ENCODE measurements around the gene MCM10.
"Not testable (repeated sequence)": the region's sequence is repeated elsewhere in the genome, so short reads cannot be mapped to it uniquely, and the experiment has no call there.

MCM10 gene

GRCh38 chr10:13221572-13221971 lies 60.2 kb downstream of the MCM10 start:
- DNase-seq (ENCODE audit: low spot score) = no peak

GRCh38 chr10:13222151-13222550 lies 60.8 kb downstream of the MCM10 start:
- no peak for DNase-seq (ENCODE audit: low spot score)

GRCh38 chr10:13222566-13222965 lies 61.2 kb downstream of the MCM10 start:
- no peak for DNase-seq (ENCODE audit: low spot score)

GRCh38 chr10:13223241-13223640 lies 61.9 kb downstream of the MCM10 start:
- DNase-seq (ENCODE audit: low spot score) = no peak

- no peak for DNase-seq (ENCODE audit: low spot score)
These were observed 63.0 kb downstream of the MCM10 start for GRCh38 chr10:13224210-13224995.

GRCh38 chr10:13225601-13226000 lies 64.2 kb downstream of the MCM10 start:
- no peak for DNase-seq (ENCODE audit: low spot score)

- DNase-seq (ENCODE audit: low spot score) = no peak
These were observed 65.7 kb downstream of the MCM10 start for GRCh38 chr10:13227031-13227430.

- DNase-seq (ENCODE audit: low spot score) = no peak
These were observed 69.8 kb downstream of the MCM10 start for GRCh38 chr10:13231190-13231589.

- DNase-seq (ENCODE audit: low spot score) = no peak
These were observed 70.5 kb downstream of the MCM10 start for GRCh38 chr10:13231808-13232207.

GRCh38 chr10:13233358-13233757 lies 72.0 kb downstream of the MCM10 start:
- DNase-seq (ENCODE audit: low spot score) = no peak

GRCh38 chr10:13234172-13234571 lies 72.8 kb downstream of the MCM10 start, which contains the start of gene UCMA:
Gene UCMA (minus strand): TSS chr10:13234374. CDS start chr10:13234258, 116 bp downstream.
- no peak for DNase-seq (ENCODE audit: low spot score)

- DNase-seq (ENCODE audit: low spot score) = not testable (repeated sequence)
These were observed 73.4 kb downstream of the MCM10 start for GRCh38 chr10:13234736-13235135.

GRCh38 chr10:13236638-13237037 lies 75.3 kb downstream of the MCM10 start:
- DNase-seq (ENCODE audit: low spot score) = no peak

GRCh38 chr10:13238271-13239077 lies 77.1 kb downstream of the MCM10 start:
- no peak for DNase-seq (ENCODE audit: low spot score)

- no peak for DNase-seq (ENCODE audit: low spot score)
These were observed 78.6 kb downstream of the MCM10 start for GRCh38 chr10:13239923-13240322.

- DNase-seq (ENCODE audit: low spot score) = no peak
These were observed 80.3 kb downstream of the MCM10 start for GRCh38 chr10:13241613-13242012.

GRCh38 chr10:13242260-13242659 lies 80.9 kb downstream of the MCM10 start:
- not testable (repeated sequence) for DNase-seq (ENCODE audit: low spot score)

GRCh38 chr10:13247246-13247645 lies 85.9 kb downstream of the MCM10 start:
- no peak for DNase-seq (ENCODE audit: low spot score)

- DNase-seq (ENCODE audit: low spot score) = no peak
These were observed 86.4 kb downstream of the MCM10 start for GRCh38 chr10:13247784-13248183.

- no peak for DNase-seq (ENCODE audit: low spot score)
These were observed 92.4 kb downstream of the MCM10 start for GRCh38 chr10:13253726-13254125.

- DNase-seq (ENCODE audit: low spot score) = no peak
These were observed 95.3 kb downstream of the MCM10 start for GRCh38 chr10:13256627-13257026.

- no peak for DNase-seq (ENCODE audit: low spot score)
These were observed 96.3 kb downstream of the MCM10 start for GRCh38 chr10:13257621-13258140.
